SK-N-SH treated with all-trans-retinoic acid at 6 μM for 48 hours (cell line): Measurements from ENCODE around the gene FBXL17.

Experiments used
- ATAC-seq: fragments of 200-7000 bp; cut with Tn5 transposase; 3 replicates; pipeline ENCODE4 v1.9.1; 2020; ENCODE audit warnings: mild to moderate bottlenecking, moderate library complexity
- ARNTL ChIP-seq: fragments of 450-650 bp; formaldehyde crosslinking; IDR thresholded peaks from 2 replicates; pipeline ENCODE4 v1.5.0; 2020; ENCODE audit warnings: low read depth, mild to moderate bottlenecking, moderate library complexity, borderline replicate concordance
- BACH2 ChIP-seq: fragments of 250-450 bp; sonication (Bioruptor Pico); IDR thresholded peaks from 2 replicates; pipeline ENCODE4 v1.9.0; 2021; ENCODE audit warnings: mild to moderate bottlenecking, borderline replicate concordance
- CSDC2 ChIP-seq: fragments of 250-450 bp; sonication (Bioruptor Pico); IDR thresholded peaks from 2 replicates; pipeline ENCODE4 v1.5.0; 2020; ENCODE audit warnings: mild to moderate bottlenecking, moderate library complexity
- ESRRG ChIP-seq: fragments of 250-450 bp; sonication (Bioruptor Pico); IDR thresholded peaks from 2 replicates; pipeline ENCODE4 v1.6.1; 2021; ENCODE audit warnings: mild to moderate bottlenecking
- GLIS3 ChIP-seq: fragments of 250-450 bp; sonication (Bioruptor Pico); IDR thresholded peaks from 2 replicates; pipeline ENCODE4 v1.5.0; 2020; ENCODE audit warnings: mild to moderate bottlenecking, moderate library complexity
- PPARA ChIP-seq: fragments of 250-450 bp; sonication (Bioruptor Pico); IDR thresholded peaks from 2 replicates; pipeline ENCODE4 v1.5.0; 2020; ENCODE audit warnings: mild to moderate bottlenecking, borderline replicate concordance
- SNAI2 ChIP-seq: fragments of 250-450 bp; sonication (Bioruptor Pico); IDR thresholded peaks from 2 replicates; pipeline ENCODE4 v1.5.0; 2020; ENCODE audit warnings: mild to moderate bottlenecking, moderate library complexity
- TCF4 ChIP-seq: fragments of 250-450 bp; sonication (Bioruptor Pico); IDR thresholded peaks from 2 replicates; pipeline ENCODE4 v1.8.0; 2021; ENCODE audit warnings: mild to moderate bottlenecking, moderate library complexity, borderline replicate concordance
- TOX ChIP-seq: fragments of 250-450 bp; sonication (Bioruptor Pico); IDR thresholded peaks from 2 replicates; pipeline ENCODE4 v1.8.0; 2021; ENCODE audit warnings: mild to moderate bottlenecking, moderate library complexity, borderline replicate concordance
- ZC3H10 ChIP-seq: fragments of 250-450 bp; sonication (Bioruptor Pico); IDR thresholded peaks from 2 replicates; pipeline ENCODE4 v1.5.1; 2021; ENCODE audit warnings: mild to moderate bottlenecking, moderate library complexity
- ZFP3 ChIP-seq: fragments of 250-450 bp; sonication (Bioruptor Pico); IDR thresholded peaks from 2 replicates; pipeline ENCODE4 v1.5.0; 2020; ENCODE audit warnings: mild to moderate bottlenecking, moderate library complexity
- ZFP30 ChIP-seq: fragments of 450-650 bp; formaldehyde crosslinking; IDR thresholded peaks from 2 replicates; pipeline ENCODE4 v1.5.0; 2022; ENCODE audit warnings: mild to moderate bottlenecking, moderate library complexity
- ZNF70 ChIP-seq: fragments of 450-650 bp; formaldehyde crosslinking; IDR thresholded peaks from 2 replicates; pipeline ENCODE4 v1.5.0; 2020; ENCODE audit warnings: mild to moderate bottlenecking, moderate library complexity
- ZNF8 ChIP-seq: fragments of 450-650 bp; formaldehyde crosslinking; IDR thresholded peaks from 2 replicates; pipeline ENCODE4 v1.5.0; 2020; ENCODE audit warnings: mild to moderate bottlenecking, moderate library complexity
- TF ChIP-seq, protein P1 (sequence below): fragments of 250-450 bp; sonication (Bioruptor Pico); IDR thresholded peaks from 2 replicates; pipeline ENCODE4 v1.5.0; 2020; ENCODE audit warnings: mild to moderate bottlenecking, moderate library complexity
- TF ChIP-seq, protein P2 (sequence below): fragments of 250-450 bp; sonication (Bioruptor Pico); IDR thresholded peaks from 2 replicates; pipeline ENCODE4 v1.5.1; 2021; ENCODE audit warnings: mild to moderate bottlenecking, moderate library complexity
- TF ChIP-seq, protein P3 (sequence below): fragments of 250-450 bp; sonication (Bioruptor Pico); IDR thresholded peaks from 2 replicates; pipeline ENCODE4 v1.5.1; 2020; ENCODE audit warnings: low read depth, mild to moderate bottlenecking, moderate library complexity
- TF ChIP-seq, protein P4 (sequence below): fragments of 250-450 bp; sonication (Bioruptor Pico); IDR thresholded peaks from 2 replicates; pipeline ENCODE4 v1.8.0; 2021; ENCODE audit warnings: low read depth, mild to moderate bottlenecking, moderate library complexity, borderline replicate concordance
- TF ChIP-seq, protein P5 (sequence below): fragments of 250-450 bp; sonication (Bioruptor Pico); IDR thresholded peaks from 2 replicates; pipeline ENCODE4 v1.8.0; 2020; ENCODE audit warnings: mild to moderate bottlenecking, moderate library complexity, borderline replicate concordance

FBXL17 gene

DNA sequence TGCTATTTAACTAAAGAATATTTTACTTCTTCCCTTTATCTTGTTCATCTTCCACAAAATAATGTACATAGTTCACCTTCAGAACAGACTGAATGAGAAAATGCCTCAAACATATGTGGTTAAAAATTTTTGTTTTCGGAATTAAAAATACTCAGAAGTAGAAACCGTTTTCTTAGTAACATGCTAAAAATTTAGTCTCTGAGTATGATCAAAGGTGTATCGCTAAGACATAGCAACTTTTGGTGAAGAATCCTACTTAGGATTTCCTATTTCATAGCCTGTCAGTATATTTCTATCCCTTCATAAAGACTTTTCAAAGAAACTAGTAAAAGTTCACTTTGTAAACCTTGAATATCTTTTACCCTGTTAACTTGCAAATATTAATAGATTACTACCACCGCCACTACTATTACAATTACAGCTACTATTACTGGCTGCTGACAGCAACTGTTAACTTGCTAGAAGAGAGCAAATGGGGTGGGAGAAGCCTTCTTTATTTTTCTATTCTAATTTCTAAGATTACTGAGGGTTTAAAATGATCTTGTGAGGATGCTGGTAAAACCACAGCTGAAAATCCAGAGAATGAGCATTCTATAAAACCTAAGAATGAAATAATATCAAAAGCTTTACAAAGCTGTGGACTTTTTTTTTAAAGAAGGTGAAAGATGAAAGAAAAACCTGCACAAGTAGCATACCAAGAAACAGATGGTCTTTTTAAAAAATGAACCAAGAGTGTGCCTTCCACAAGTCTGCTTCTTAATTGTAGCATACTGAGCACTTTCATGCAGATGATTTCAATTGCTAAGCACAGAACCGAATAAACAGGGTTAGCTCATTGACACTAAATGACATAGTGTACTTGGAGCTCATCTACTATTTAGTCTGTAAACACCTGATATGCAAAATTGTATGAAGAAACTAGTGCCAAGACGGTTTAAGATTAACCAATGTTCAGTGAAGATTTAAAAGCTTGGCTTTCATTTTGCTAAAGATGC, 464.9 kb downstream of the FBXL17 start:
- no peak for ATAC-seq
- TF ChIP-seq TOX (CRISPR knock-in tag), result no peak
- TF ChIP-seq TCF4 (CRISPR knock-in tag), result no peak
- TF ChIP-seq, protein P1, sequence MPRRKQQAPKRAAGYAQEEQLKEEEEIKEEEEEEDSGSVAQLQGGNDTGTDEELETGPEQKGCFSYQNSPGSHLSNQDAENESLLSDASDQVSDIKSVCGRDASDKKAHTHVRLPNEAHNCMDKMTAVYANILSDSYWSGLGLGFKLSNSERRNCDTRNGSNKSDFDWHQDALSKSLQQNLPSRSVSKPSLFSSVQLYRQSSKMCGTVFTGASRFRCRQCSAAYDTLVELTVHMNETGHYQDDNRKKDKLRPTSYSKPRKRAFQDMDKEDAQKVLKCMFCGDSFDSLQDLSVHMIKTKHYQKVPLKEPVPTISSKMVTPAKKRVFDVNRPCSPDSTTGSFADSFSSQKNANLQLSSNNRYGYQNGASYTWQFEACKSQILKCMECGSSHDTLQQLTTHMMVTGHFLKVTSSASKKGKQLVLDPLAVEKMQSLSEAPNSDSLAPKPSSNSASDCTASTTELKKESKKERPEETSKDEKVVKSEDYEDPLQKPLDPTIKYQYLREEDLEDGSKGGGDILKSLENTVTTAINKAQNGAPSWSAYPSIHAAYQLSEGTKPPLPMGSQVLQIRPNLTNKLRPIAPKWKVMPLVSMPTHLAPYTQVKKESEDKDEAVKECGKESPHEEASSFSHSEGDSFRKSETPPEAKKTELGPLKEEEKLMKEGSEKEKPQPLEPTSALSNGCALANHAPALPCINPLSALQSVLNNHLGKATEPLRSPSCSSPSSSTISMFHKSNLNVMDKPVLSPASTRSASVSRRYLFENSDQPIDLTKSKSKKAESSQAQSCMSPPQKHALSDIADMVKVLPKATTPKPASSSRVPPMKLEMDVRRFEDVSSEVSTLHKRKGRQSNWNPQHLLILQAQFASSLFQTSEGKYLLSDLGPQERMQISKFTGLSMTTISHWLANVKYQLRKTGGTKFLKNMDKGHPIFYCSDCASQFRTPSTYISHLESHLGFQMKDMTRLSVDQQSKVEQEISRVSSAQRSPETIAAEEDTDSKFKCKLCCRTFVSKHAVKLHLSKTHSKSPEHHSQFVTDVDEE (CRISPR knock-in tag), result no peak
- no peak for TF ChIP-seq SNAI2 (CRISPR knock-in tag)
- no peak for TF ChIP-seq ZC3H10 (CRISPR knock-in tag)
- no peak for TF ChIP-seq GLIS3
- TF ChIP-seq, protein P2, sequence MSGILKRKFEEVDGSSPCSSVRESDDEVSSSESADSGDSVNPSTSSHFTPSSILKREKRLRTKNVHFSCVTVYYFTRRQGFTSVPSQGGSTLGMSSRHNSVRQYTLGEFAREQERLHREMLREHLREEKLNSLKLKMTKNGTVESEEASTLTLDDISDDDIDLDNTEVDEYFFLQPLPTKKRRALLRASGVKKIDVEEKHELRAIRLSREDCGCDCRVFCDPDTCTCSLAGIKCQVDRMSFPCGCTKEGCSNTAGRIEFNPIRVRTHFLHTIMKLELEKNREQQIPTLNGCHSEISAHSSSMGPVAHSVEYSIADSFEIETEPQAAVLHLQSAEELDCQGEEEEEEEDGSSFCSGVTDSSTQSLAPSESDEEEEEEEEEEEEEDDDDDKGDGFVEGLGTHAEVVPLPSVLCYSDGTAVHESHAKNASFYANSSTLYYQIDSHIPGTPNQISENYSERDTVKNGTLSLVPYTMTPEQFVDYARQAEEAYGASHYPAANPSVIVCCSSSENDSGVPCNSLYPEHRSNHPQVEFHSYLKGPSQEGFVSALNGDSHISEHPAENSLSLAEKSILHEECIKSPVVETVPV, result no peak
- TF ChIP-seq, protein P3, sequence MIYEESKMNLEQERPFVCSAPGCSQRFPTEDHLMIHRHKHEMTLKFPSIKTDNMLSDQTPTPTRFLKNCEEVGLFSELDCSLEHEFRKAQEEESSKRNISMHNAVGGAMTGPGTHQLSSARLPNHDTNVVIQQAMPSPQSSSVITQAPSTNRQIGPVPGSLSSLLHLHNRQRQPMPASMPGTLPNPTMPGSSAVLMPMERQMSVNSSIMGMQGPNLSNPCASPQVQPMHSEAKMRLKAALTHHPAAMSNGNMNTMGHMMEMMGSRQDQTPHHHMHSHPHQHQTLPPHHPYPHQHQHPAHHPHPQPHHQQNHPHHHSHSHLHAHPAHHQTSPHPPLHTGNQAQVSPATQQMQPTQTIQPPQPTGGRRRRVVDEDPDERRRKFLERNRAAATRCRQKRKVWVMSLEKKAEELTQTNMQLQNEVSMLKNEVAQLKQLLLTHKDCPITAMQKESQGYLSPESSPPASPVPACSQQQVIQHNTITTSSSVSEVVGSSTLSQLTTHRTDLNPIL (CRISPR knock-in tag), result no peak
- TF ChIP-seq BACH2 (CRISPR knock-in tag), result no peak
- TF ChIP-seq ZFP3 (CRISPR knock-in tag), result no peak
- TF ChIP-seq, protein P4, sequence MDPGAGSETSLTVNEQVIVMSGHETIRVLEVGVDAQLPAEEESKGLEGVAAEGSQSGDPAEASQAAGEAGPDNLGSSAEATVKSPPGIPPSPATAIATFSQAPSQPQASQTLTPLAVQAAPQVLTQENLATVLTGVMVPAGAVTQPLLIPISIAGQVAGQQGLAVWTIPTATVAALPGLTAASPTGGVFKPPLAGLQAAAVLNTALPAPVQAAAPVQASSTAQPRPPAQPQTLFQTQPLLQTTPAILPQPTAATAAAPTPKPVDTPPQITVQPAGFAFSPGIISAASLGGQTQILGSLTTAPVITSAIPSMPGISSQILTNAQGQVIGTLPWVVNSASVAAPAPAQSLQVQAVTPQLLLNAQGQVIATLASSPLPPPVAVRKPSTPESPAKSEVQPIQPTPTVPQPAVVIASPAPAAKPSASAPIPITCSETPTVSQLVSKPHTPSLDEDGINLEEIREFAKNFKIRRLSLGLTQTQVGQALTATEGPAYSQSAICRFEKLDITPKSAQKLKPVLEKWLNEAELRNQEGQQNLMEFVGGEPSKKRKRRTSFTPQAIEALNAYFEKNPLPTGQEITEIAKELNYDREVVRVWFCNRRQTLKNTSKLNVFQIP (CRISPR knock-in tag), result no peak
- no peak for TF ChIP-seq ZNF8 (CRISPR knock-in tag)
- TF ChIP-seq ARNTL, result no peak
- no peak for TF ChIP-seq ZNF70 (CRISPR knock-in tag)
- no peak for TF ChIP-seq CSDC2 (CRISPR knock-in tag)
- no peak for TF ChIP-seq PPARA (CRISPR knock-in tag)
- TF ChIP-seq ZFP30, result no peak
- TF ChIP-seq ESRRG (CRISPR knock-in tag), result no peak

GRCh38 chr5:107915176-107915812, 466.6 kb downstream of the FBXL17 start:
- TF ChIP-seq BACH2 (CRISPR knock-in tag), result no peak
- no peak for TF ChIP-seq PPARA (CRISPR knock-in tag)
- TF ChIP-seq ARNTL, result no peak
- TF ChIP-seq, protein P5, sequence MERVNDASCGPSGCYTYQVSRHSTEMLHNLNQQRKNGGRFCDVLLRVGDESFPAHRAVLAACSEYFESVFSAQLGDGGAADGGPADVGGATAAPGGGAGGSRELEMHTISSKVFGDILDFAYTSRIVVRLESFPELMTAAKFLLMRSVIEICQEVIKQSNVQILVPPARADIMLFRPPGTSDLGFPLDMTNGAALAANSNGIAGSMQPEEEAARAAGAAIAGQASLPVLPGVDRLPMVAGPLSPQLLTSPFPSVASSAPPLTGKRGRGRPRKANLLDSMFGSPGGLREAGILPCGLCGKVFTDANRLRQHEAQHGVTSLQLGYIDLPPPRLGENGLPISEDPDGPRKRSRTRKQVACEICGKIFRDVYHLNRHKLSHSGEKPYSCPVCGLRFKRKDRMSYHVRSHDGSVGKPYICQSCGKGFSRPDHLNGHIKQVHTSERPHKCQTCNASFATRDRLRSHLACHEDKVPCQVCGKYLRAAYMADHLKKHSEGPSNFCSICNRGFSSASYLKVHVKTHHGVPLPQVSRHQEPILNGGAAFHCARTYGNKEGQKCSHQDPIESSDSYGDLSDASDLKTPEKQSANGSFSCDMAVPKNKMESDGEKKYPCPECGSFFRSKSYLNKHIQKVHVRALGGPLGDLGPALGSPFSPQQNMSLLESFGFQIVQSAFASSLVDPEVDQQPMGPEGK (CRISPR knock-in tag), result no peak
- TF ChIP-seq ESRRG (CRISPR knock-in tag), result no peak
- no peak for TF ChIP-seq SNAI2 (CRISPR knock-in tag)
- no peak for TF ChIP-seq ZNF70 (CRISPR knock-in tag)
- ATAC-seq, result no peak

DNA sequence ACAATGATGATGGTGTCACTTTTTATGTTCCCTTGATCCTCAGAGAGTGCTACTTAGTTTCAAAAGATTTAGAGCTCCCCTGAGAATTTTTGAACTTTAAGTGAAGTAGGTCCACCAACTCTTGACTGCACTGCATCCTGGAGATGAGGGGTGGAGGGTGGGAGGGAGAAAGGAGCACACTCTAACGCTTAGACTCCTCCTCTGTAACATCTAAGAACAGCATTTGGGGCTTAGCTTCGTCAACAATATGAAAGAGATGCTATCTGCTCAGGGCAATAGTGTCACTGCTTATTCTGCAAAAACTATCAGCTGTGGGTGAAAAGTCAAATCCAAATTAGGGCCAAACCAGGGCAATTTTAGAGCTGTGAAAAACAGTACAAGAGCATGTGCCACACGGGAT, 468.4 kb downstream of the FBXL17 start:
- TF ChIP-seq ZNF70 (CRISPR knock-in tag) (no peak), ZFP30 (no peak)
- TF ChIP-seq, protein P4 (CRISPR knock-in tag), result no peak
- TF ChIP-seq, protein P3 (CRISPR knock-in tag), result no peak
- ATAC-seq, result no peak
